NCI-H526 (cell line): ENCODE measurements around the gene PLEKHM2.

ENCODE experiments used
- DNase-seq, 2 experiments: peaks; one replicate each; lab custom pipeline; 2025; lab: John Stamatoyannopoulos, UW

Gene PLEKHM2

DNA sequence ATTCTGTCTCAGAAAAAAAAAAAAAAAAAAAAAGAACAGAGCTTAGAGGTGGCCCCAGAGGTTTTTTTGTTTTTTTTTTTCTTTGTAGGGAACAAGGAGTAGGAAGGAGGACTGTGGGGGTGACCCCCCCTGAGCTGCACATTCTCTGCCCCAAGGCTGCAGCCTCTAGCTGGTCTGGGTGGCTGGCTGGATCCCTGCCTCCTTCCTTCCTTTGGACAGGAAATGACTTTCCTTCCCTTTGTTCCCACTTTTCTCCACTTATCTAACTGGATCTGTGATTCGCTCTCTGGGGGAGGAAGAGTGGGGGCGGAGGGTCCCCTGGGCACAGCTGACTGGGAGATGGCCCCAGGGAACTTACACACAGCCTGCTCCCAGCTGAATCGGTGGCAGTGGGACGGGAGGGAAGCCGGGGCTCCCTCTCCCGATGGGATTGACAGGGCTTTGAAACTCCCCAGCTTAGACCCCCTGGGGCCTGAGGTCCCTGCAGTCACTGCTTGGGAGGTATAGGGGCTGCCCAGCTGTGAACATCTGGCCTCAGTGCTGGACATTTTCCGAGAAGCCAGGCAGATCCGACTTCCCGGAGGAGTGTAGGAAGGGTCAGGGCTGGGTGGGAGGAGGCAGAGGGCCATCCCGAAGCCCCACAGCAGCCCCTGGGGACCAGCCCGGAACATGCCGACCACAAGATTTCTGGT, 76.5 kb downstream of the PLEKHM2 start:
- DNase-seq = no peak

GRCh38 chr1:15761366-15762128, 77.4 kb downstream of the PLEKHM2 start:
- no peak for DNase-seq

DNA sequence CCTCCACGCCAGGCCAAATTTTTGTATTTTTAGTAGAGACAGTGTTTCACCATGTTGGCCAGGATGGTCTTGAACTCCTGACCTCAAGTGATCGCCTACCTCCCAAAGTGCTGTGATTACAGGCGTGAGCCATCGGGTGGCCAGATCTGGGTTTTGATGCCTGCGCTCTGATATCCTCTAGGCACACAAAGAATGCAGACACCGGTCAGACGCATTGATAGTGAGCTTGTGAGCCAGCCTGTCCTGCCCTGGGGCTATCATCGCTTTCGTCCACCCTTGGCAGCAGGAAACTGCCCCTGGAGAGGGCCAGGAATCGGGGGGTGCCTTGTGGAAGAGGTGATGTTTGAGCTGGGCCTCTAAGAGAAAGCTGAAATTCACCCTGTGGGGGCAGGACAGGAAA, 78.4 kb downstream of the PLEKHM2 start:
- DNase-seq = no peak

- DNase-seq = no peak
Observed at GRCh38 chr1:15764269-15764764, 80.2 kb downstream of the PLEKHM2 start.

DNA sequence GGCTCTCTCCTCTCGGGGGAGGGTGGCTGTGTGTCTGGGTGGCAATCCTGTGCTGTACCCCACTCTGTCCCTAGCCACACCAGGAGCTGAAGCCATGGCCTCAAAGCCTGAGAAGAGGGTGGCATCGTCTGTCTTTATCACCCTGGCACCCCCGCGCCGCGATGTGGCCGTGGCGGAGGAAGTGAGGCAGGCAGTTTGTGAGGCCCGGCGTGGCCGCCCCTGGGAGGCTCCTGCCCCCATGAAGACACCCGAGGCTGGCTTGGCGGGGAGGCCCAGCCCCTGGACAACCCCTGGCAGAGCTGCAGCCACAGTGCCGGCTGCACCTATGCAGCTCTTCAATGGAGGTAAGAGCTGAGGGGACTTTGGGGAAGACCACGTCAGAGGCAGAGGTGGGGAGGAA, 80.8 kb downstream of the PLEKHM2 start:
- no peak for DNase-seq

DNA sequence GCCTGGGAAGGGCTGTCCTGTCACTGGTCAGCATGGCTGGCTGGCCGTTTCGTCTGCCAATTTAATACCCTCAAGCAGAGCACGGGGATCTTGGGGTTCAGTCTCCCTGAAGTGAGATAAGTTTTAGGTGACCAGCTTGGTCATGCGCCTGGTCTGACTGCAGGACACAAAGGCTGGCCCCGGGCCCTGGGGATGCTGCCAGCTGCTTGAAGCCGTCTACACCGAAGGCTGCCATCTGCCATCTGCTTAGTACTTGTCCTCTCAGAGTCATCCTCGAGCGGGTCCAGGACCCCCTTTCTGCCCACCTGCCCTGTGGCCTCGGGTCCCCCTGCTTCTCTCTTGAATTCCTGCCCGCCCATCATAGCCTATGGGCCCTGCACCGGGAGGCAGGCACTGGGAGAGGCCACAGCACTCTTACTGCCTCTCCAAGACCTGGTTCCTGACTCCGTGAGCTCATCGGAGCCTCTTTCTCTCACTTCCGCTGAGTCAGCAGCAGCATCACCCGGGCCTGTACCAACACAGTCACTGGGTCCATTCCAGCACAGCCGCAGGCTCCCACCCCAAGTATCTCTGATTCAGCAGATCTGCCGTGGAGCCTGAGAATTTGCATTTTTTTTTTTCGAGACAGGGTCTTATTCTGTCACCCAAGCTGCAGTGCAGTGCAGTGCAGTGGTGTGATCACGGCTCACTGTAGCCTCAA, 81.5 kb downstream of the PLEKHM2 start:
- no peak for DNase-seq

DNA sequence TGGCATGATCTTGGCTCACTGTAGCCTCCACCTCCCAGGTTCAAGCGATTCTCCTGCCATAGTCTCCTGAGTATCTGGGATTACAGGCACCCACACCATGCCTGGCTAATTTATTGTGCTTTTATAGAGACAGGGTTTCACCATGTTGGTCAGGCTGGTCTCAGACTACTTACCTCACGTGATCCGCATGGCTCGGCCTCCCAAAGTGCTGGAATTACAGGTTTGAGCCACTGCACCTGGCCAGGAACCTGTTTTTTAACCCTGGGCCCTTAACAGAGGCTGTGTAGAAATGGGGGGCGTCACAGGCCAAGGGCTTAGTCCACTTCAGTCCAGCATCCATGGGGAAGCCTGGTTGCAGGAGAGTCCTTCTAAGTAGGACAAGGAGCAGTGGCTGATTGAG, 83.8 kb downstream of the PLEKHM2 start:
- DNase-seq = no peak

DNA sequence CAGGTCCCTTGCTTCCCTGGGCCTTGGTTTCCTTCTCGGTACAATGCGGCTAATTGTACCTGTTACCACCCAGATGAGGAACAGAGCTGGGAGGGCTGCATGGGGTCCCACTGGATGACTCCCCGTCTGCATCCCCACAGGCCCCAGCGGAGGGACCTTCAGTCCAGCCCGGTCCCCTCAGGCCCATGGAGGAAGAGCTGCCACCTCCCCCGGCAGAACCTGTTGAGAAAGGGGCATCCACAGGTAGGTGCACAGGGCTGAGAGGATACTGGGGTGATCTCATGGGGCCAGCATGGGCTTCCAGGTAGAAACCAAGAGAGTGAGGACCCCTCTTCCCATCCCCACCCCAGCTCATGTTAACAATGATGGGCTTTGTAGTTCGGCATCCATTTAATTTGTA, 84.3 kb downstream of the PLEKHM2 start:
- no peak for DNase-seq

DNA sequence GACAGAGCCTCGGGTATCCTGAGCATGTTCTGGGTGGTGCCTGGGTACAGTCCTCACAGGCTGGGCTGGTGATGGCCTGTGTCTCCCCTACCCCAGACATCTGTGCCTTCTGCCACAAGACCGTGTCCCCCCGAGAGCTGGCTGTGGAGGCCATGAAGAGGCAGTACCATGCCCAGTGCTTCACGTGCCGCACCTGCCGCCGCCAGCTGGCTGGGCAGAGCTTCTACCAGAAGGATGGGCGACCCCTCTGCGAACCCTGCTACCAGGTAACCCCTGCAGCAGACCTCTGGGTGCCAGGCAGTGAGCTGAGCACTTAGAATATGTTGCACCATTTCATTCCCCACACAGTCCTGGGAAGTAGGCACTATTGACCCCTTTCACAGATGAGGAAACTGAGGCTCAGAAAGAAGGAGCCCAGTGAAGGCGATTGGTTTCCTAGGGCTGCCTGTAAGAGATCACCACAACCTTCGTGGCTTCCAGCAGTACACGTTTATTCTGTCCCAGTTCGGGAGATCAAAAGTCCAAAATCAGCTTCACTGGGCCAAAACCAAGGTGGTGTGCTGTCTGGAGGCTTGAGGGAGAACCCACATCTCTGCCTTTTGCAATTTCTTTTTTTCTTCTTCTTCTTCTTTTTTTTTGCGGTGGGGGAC, 86.3 kb downstream of the PLEKHM2 start:
- DNase-seq = no peak

DNA sequence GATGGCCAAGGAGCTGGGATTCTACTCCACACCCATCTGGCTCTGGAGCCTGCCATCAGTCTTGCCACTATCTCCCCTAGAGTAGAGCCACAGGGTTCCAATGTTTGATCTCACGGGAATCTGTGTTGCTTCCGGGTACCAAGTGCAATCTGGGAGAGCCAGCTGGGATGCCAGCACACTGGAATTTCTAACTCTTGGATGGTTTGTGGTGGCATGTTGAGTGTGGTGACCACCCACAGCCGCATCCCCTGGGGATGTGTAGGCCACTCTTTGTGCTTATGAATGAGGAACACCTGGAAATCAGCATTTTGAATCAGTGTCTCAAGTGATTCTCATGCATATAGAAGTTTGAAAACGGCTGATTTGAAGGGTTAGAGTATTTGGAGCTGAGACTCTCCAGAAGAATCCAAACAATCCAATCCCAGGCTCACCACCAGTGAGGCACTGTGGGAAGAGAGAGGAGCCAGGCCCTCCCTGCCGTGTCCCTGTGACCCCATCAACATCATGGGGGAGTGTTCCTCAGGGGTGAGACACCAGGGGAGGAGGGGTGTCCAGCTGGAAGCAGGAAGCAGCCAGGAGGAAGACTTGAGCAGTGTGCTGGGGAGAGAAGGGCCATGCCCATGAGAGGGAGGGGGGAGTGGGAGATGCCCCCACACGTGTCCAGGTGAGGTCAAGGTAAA, 87.9 kb downstream of the PLEKHM2 start:
- DNase-seq = no peak

DNA sequence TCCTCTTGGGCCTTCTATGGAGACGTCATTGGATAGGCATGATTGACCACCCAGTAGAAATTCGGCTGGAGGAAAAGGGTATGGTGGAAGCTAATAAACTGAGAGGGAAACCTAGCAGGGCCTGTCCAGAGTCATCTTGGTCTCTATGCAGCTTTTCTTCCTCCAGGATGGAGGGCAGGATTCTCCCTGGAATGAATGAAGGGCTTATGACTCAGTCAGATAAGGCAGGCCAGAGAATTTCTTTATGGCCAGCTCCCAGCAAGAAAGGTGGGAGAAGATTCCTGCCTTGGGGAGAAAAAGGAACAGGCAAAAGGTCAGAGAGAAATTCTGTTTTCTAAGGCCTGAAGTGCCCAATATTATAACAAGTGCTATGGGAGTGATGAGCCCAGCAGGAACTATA, 91.6 kb downstream of the PLEKHM2 start:
- DNase-seq = no peak

DNA sequence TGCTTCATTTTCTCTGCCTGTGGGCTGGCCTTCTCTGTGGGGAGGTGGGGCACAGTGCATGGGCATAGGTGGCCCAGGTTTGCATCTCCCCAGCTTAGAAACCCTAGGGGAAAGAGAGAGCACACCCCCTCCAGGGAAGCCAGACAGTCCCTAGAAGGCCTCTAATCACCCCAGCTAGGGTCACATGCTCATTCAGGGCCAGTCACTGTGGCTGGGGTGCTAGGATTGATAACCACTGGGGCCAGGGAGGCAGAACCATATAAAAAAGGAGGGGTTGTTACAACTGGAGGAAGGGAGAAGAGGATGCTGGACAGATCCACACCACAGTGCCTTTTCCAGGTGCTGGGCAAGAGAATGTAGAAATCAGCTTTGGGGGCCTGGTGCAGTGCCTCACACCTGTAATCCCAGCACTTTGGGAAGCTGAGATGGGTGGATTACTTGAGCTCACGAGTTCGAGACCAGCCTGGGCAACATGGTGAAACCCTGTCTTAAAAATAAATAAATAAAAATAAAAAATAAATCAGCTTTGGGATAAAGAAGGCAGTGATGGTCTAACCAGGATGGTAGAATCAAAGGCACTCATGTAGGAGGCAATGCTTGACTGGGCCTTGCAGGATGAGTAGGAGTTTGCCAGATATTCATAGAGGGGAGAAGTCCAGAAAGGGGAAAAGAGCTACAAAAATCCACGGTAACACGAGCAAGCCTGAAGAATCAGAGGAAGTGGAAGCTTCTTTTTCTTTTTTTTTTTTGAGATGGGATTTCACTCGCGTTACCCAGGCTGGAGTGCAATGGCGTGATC, 94.0 kb downstream of the PLEKHM2 start:
- DNase-seq = no peak
